RWPE2 (cell line): Measurements from ENCODE around the gene MPPED1.
A peak's percentile ranks its signal among the peaks of the same experiment; 100 is the strongest.

ENCODE experiments used
- ATAC-seq: fragments of 200-7000 bp; cut with Tn5 transposase; 3 replicates; pipeline ENCODE4 v1.9.1; 2021; ENCODE audit warnings: low read depth
- DNase-seq: peaks from one replicate; pipeline ENCODE4 v3.0.0-alpha.2; 2020; ENCODE audit warnings: low spot score
- H3K27ac ChIP-seq: fragments of 450-650 bp; 2 replicates; pipeline ENCODE4 v1.5.1; 2017; ENCODE audit warnings: mild to moderate bottlenecking; ENCODE audit not compliant: poor library complexity, severe bottlenecking
- H3K27me3 ChIP-seq: fragments of 250-450 bp; sonication (Bioruptor Pico); 2 replicates; pipeline ENCODE4 v1.5.1; 2021; ENCODE audit warnings: mild to moderate bottlenecking, moderate library complexity; ENCODE audit not compliant: insufficient read depth, poor library complexity, severe bottlenecking
- H3K36me3 ChIP-seq: fragments of 250-450 bp; sonication (Bioruptor Pico); 2 replicates; pipeline ENCODE4 v1.5.1; 2020; ENCODE audit warnings: low read depth, mild to moderate bottlenecking, moderate library complexity
- H3K4me1 ChIP-seq: fragments of 250-450 bp; sonication (Bioruptor Pico); 2 replicates; pipeline ENCODE4 v1.5.1; 2021; ENCODE audit warnings: mild to moderate bottlenecking, moderate library complexity; ENCODE audit not compliant: insufficient read depth, poor library complexity, severe bottlenecking
- H3K4me3 ChIP-seq: fragments of 250-450 bp; sonication (Bioruptor Pico); 2 replicates; pipeline ENCODE4 v1.5.1; 2021; ENCODE audit warnings: mild to moderate bottlenecking, moderate library complexity; ENCODE audit not compliant: severe bottlenecking
- H3K9me3 ChIP-seq: fragments of 250-450 bp; sonication (Bioruptor Pico); 2 replicates; pipeline ENCODE4 v1.5.1; 2021; ENCODE audit warnings: mild to moderate bottlenecking, moderate library complexity; ENCODE audit not compliant: severe bottlenecking
- TF ChIP-seq, protein P1 (sequence below): fragments of 450-650 bp; IDR thresholded peaks from one replicate; pipeline ENCODE4 v1.5.1; 2017; ENCODE audit warnings: mild to moderate bottlenecking, moderate library complexity; ENCODE audit not compliant: poor library complexity, severe bottlenecking

Gene MPPED1

GRCh38 chr22:43529461-43529860 lies 117.6 kb downstream of the MPPED1 start:
- H3K4me1 ChIP-seq: peaks cover 18% of the 10 kb centered on the region
- TF ChIP-seq, protein P1, sequence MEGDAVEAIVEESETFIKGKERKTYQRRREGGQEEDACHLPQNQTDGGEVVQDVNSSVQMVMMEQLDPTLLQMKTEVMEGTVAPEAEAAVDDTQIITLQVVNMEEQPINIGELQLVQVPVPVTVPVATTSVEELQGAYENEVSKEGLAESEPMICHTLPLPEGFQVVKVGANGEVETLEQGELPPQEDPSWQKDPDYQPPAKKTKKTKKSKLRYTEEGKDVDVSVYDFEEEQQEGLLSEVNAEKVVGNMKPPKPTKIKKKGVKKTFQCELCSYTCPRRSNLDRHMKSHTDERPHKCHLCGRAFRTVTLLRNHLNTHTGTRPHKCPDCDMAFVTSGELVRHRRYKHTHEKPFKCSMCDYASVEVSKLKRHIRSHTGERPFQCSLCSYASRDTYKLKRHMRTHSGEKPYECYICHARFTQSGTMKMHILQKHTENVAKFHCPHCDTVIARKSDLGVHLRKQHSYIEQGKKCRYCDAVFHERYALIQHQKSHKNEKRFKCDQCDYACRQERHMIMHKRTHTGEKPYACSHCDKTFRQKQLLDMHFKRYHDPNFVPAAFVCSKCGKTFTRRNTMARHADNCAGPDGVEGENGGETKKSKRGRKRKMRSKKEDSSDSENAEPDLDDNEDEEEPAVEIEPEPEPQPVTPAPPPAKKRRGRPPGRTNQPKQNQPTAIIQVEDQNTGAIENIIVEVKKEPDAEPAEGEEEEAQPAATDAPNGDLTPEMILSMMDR: no peak
- ATAC-seq (no peak), DNase-seq (no peak)
- H3K4me3 ChIP-seq: no peak overlapping the region
- H3K36me3 ChIP-seq: no peaks in the 10 kb centered on the region
- no peaks in the 10 kb centered on the region for H3K27me3 ChIP-seq
- H3K27ac ChIP-seq: no peak overlapping the region
- no peaks in the 10 kb centered on the region for H3K9me3 ChIP-seq

DNA sequence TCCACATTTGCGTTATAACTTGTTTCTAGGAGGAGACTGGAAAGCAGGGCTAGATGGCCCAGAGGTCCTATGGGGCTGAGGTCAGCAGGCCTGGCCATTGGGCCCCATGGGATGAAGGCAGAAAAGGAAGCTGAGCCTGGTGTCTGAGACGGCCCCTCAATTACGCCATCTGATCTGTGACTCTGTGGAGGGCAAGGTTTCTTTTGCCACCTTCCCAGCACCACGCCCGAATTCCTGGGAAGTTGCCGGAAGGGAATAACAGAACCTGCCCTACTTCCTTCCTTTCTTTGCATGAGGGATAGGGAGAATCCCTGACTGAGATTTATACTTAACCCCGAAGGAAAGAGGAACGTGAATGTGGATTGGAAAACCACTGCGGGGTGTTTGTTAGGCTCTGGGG lies 118.1 kb downstream of the MPPED1 start:
- TF ChIP-seq, protein P1: no peak
- Histone ChIP-seq H3K27me3 (no peaks in the 10 kb centered on the region), H3K4me1 (peaks cover 18% of the 10 kb centered on the region), H3K36me3 (no peaks in the 10 kb centered on the region), H3K4me3 (no peak overlapping the region), H3K9me3 (no peaks in the 10 kb centered on the region), H3K27ac (peak overlapping the region; percentile 18)
- DNase-seq: no peak
- peak; percentile 51 for ATAC-seq

DNA sequence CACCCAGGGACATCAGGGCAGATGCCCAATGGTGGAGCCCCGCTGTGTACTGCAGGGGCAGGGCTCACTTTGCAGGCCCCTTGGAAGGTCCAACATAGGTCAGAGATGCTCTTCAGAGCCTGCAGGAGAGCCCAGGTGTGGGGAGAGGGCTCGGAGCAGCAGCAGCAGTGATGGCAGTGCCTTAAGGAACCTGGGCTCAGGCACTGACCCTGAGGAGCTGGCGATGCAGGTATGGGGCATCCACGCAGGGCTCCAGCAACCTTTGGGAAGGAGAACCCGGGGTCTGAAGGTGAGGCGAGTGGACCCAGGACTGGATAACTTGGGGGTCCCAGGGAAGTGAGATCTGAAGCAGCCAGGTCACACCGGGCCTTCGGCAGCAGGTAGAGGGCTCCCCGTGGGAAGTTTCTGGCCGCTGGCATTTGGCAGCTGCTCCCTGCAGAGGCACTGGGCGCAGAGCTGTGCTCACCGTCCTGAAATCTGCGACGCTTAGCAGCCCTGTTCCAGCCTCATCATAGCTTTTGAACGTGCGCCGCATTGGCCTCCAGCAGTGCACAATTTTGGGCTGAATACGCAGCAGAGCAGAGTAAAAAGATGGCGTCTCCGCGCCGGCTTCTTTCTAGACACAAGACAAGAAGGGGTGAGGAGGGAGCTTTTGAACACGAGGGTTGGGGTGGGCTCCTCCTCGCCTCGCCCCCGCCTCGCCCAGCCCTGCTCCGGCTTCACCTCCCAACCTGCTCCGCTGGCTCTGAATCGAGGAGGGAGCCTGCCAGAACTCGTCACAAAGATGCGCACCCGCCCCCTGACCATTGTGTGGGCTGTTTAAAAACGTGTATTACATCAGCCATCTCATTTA lies 118.8 kb downstream of the MPPED1 start:
- no peaks in the 10 kb centered on the region for H3K27me3 ChIP-seq
- no peaks in the 10 kb centered on the region for H3K9me3 ChIP-seq
- peak overlapping the region; percentile 18 for H3K27ac ChIP-seq
- TF ChIP-seq, protein P1: no peak
- DNase-seq (no peak), ATAC-seq (no peak)
- H3K4me3 ChIP-seq: no peak overlapping the region
- H3K36me3 ChIP-seq: no peaks in the 10 kb centered on the region
- peaks cover 22% of the 10 kb centered on the region for H3K4me1 ChIP-seq

DNA sequence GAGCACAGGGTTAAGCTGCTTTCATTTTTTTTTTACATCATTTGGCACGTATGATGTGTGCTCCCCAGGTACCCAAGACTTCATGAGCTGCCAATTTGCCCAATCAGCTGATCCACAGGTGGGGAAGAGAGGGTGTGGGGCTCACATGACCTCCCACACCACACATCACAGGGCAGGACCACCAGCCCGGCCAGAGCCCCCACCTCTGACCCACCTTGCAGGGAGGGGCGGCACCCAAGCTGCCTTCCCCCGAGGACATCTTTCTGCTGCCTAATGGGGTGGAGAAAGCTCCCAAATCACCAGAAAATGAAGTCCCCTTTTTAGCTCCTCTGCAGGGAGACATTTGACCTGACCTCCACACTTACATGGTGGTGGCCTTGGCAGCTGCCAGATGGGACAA lies 119.8 kb downstream of the MPPED1 start:
- H3K27ac ChIP-seq: no peak overlapping the region
- H3K27me3 ChIP-seq: no peaks in the 10 kb centered on the region
- no peaks in the 10 kb centered on the region for H3K36me3 ChIP-seq
- no peaks in the 10 kb centered on the region for H3K9me3 ChIP-seq
- no peak overlapping the region for H3K4me3 ChIP-seq
- ATAC-seq (no peak), DNase-seq (no peak)
- H3K4me1 ChIP-seq: peaks cover 28% of the 10 kb centered on the region
- TF ChIP-seq, protein P1: no peak
